Cerebellar cortex (tissue), 1 donor: Measurements from ENCODE around the gene ALDOC.

Source experiments
- DNase-seq: peaks from one replicate; pipeline ENCODE4 v3.0.0-alpha.2; 2015; ENCODE audit warnings: low spot score

The ALDOC gene

DNA sequence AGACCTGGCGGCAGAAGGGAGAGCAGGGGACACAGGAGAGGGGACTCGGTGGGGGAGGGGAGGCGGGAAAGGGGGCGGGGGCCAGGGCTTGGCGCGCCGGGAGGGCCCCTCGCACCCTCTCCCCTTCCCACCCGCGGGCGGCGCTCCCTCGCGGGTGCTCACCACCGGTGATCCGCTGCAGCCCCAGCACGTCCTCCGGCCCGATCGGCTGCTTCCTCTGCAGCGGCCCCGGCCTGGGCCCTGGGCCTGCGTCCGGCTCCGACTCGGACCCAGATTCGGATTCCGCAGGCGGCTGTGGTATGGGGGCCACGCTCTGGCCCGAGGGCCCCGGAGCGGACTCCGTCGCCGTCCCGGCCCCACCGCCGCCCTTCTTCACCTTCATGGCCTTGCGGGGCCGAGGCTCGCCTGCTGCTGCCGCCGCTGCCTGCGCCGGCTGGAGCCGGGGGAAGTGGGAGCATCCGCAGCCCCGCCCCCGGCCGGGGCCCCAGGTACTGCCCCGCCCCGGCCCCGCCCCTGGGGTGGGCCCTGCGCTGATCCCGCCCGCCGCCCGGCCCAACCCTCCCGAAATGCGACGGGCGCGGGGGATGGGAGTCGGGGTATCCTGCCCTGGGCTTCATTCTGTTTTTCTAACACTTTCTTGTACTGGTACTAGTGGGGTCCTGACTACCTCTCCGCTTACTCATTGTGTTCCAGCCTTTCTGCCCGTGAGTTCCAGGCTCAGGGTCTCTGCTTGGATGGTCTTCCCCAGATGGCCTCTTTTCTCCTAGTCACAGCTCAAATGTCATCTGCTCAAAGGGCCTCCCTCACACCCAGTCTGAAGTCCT lies 24.3 kb downstream of the ALDOC start, which contains the start of gene UNC119:
Gene UNC119 (minus strand): TSS at position 449 of the 824 bp plus-strand sequence. CDS start 67 bp downstream, at position 382.
- peak; percentile 65 for DNase-seq

GRCh38 chr17:28551421-28552175 lies 25.1 kb downstream of the ALDOC start:
- DNase-seq: peak; percentile 22

DNA sequence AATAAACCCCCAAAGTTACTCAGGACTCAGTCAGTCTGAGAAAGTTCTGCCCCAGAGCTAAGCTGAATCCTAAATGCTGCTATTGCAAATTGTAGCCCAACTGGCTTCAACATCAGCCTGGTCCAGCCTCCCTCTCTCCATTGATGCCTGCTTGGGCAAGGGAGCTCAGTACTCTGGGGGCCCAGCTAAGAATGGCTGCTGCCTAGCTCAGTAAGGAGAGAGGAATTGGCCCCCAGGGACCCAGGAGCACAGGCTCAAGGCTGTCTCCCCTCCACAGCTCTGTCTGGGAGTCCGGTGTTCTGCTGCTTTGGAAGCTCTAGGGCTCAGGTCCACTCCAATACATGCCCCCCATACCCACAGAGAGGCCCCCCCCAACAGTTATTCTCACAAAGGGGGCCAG lies 25.8 kb downstream of the ALDOC start:
- no peak for DNase-seq

DNA sequence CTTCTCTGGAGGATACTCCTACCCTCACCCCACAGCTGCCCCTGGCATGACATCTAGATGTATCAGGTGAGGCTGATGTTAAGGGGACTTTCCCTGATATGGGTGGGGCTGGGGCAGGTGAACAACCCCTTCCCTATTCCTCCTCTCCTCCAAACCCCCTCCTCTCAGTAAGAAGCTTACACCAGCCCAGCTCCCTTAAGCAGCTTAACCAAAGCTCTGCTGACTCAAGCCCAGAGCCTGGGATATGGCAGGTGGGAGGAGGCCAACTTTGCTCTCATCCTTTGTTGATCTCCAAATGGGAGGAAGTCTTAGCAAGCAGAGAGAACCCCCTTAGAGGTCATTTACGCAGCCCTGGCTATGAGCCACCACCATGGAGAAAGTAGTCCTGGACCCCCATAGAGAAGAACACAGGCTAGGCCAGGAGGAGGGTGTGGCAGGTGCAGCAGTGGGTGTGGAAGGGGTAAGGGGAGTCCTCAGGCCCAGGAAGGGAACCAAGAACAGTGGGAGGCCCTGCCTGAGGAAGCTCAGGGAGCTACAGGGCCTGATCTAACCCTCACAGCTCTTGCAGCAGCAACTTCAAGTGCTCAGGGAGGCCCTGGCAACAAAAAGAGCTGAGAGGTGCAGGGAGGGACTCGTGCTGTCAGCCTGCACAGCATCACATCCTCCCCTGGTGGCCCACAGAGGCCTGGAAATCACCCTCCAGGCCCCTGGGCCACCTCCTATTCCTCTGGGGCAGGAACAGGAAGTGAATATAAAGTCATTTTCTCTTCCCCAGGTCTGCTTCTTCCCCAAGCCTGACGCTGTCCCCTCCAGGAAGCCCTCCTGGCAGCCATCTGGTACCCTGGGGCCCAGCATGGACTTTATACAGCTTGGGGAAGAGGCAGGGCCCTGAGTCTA lies 27.2 kb downstream of the ALDOC start:
- DNase-seq: no peak

GRCh38 chr17:28548417-28549130 lies 28.1 kb downstream of the ALDOC start:
- no peak for DNase-seq

DNA sequence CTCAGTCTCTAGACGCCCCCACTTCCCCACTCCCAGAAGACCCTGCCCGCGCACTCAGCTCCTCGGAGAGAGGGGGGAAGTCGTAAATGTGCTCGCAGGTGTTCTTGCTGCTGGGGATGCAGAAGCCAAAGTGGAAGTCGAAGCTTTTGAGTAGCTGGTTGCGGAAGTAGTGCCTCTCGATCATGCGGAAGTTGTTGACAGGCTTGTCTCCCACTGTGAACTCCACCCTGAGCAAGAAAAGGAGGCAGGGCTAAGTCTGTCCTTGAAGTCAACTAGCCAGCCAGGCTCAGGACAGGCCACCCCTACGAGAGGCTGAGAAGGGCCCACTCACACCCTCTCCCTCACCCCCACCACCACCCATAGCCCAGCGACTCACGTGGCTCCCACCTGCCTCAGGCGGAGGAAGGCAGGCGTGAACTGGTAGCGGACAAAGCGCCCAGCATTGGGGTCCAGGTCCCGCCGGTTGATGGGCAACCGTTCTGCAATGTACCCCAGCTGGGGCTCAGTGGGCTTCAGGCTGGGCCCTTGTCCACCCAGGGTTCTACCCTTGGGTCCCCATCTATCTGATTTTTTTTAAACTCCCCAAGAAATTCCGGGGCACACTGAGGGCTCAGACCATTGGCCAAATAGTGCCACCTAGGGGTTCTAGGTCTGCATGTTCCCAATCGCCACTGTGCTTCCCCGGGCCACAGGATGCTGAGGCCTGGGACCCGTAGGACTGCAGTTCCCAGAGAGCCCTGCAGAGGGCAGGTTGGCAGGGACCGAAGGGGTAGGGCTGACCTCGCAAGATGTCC lies 28.9 kb downstream of the ALDOC start:
- peak; percentile 75 for DNase-seq

DNA sequence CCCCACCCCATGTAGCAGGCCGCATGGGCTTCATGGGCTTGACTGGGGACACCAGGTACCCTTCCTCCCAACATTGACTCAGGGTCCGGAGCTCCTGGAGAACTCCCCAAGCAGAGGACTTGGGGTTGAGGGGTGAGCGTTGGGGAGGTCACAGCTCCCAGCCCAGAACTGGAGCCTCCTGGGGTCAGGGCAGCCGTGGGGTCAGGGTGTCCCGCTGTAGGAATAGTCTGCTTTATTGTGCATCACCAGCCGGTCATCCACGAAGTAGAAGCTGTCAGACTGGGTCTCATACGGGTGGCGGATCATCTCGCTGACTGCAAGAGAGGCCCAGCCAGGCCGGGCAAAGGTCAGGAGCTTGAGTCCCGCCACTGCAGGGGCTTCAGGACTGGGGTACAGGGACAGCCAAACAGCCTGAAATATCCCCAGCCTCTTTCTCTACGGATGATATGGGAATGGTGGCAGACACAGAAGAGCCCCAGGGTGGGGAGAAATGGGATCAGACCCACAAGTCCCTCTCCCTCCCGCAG lies 29.5 kb downstream of the ALDOC start:
- DNase-seq: no peak

GRCh38 chr17:28545787-28546415 lies 30.8 kb downstream of the ALDOC start:
- no peak for DNase-seq

- no peak for DNase-seq
Measured at GRCh38 chr17:28545141-28545503, 31.6 kb downstream of the ALDOC start.

DNA sequence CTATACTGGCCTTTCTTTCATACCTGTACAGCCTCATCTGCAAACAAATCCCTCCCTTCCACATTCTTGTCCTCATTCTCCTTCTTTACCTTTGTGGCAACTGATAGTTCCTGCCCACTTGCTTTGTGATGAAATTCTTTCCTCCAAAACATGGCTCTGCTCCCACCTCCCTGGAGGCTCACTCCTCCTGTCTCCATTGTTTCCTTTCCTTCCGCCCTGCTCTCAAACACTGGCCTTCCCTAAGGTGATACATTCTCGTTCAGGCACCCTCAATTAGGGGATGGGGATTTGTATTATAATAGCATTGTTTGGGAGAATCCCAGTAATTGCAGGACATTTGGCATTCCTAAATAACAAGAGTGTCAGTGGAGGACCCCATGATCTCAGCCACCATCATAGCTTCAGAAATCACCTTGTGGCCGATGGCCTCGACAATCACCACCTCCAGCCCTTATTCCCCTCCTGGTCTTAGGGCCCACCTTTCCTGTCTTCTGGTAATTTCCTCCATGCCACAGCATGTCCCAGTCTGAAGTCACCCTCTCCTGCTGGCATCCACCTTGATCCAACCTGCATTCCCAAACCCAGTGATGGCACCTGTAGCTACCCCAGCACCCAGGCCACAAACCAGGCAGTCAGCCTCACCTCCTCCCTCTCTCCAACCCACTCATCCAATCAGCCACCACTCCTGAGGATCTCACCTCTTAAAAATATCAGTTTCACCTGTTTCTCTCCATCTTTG lies 32.1 kb downstream of the ALDOC start:
- no peak for DNase-seq

- no peak for DNase-seq
Measured at GRCh38 chr17:28541439-28541838, 35.3 kb downstream of the ALDOC start.

DNA sequence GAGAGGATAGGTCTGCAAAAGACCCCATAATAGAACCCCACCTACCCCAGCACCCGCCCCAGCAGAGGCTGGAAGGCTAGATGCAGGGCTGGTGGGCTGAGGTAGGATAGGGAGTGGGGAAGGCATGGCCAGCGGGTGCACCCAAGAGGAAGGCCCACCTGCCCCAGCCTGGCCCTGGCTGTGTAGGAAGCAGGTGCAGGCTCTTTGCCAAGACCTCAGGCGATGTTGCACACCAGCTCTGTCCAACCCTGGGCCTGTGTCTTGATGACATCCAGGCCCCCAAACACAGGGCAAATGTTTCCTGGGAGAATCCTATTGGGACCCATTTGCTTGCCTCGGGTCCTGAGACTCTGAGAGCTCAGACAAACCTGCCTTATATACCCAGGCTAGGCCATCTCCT lies 36.5 kb downstream of the ALDOC start:
- DNase-seq: no peak

DNA sequence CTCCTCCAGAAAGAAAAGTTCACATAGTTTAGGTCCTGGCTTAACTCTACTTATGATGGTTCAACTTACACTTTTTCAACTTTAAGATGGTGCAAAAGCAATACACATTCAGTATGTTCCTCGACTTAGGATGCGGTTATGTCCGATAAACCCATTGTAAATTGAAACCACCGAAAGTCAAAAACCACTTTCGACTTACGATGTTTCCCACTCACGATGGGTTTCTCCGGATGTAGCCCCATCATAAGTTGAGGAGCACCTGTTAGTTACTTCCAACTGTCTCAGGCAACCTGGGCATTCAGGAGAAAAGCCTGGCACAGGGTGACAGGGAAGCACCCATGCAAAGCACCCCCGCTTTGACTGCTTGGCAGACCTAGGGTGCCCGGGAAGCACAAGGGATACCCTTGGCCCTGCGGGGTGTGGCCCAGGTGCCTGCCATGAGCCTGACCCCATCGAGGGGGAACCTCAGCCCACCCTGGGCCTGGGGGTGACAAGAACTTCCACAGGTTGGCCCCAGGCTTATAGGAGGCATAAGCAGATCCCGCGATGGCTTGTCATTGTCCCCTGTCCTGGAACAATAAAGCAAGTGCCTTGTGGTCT lies 38.3 kb downstream of the ALDOC start:
- DNase-seq: no peak

DNA sequence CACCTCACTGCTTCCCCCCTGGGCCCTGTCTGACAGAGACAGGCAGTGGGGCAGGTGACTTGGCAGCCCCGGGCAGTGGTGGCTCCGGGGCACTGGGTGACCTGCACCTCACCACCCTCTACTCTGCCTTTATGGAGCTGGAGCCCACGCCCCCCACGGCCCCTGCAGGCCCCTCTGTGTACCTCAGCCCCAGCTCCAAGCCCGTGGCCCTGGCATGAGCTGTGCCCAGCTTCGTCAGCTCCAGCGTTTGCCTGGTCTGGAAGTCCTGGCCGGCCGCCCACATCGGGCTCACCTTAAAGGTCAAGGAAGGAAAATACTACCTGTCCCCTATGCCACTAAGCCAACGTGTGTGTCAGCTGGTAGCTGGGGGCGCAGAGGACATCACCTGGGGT lies 39.5 kb downstream of the ALDOC start:
- no peak for DNase-seq

DNA sequence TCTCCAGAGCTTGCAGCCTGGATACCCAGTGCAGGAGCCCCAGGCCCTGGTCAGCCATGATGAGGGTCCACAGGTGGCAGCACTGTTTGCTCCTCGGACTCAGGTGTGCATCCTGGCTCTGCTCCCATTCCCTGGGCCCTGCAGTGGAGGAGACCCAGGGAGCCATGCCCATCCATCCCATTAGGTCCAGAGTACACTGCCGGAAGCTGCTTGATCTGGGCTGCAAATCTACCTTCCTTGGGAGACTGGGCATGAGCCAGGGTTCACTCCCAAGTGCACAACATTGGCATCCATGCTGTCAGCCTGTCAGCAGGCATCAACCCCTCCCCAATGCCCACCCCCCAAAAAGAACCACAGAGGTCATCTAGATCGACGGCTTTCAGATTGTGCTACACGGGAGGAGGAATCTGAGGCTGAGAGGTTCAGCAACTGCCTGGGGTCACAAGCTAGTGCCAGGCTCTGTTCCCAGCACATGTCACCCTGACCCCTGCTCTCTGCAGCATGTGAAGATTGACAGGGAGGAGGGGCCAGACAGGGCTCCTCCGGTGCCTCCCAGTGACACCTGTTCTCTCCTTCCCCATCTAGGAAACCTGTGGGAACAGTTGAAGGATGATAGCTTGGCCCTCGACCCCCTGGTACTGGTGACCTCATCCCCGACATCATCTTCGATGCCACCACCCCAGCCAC lies 40.0 kb downstream of the ALDOC start:
- no peak for DNase-seq

DNA sequence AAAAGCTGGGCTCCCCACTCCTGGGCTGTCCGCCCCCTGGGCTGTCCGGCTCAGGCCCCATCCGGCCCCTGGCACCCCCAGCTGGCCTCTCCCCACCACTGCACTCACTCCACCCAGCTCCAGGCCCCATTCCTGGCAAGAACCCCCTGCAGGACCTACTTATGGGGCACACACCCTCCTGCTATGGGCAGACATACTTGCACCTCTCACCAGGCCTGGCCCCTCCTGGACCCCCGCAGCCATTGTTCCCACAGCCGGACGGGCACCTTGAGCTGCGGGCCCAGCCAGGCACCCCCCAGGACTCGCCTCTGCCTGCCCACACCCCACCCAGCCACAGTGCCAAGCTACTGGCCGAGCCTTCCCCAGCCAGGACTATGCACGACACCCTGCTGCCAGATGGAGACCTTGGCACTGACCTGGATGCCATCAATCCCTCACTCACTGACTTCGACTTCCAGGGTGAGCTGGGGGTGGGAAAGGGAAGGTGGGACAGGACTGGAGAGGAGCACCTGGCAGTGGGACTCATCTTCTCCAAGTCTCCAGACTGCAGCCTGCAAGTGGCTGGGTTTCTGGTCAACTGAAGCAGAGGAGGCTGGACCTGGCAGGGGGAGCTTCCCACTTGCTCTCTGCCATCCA lies 41.8 kb downstream of the ALDOC start:
- no peak for DNase-seq

GRCh38 chr17:28533091-28533807 lies 43.4 kb downstream of the ALDOC start:
- DNase-seq: no peak
